HEK293 (cell line): ENCODE measurements around the gene TBX5.

Source experiments
- CTCF ChIA-PET: fragments of 350-600 bp; formaldehyde crosslinking; extraction: SDS; loops from one replicate; lab custom pipeline; 2021; ENCODE audit warnings: antibody characterized with exemption; lab: Yijun Ruan, JAX
- POLR2A ChIA-PET: fragments of 300-600 bp; formaldehyde crosslinking; extraction: SDS; loops from one replicate; lab custom pipeline; 2020; ENCODE audit warnings: antibody characterized with exemption, inconsistent platforms; lab: Yijun Ruan, JAX
- H3K27ac ChIP-seq: fragments of 200-500 bp; sonication (Bioruptor generic); 2 replicates; pipeline ENCODE4 v1.5.1; 2014; ENCODE audit warnings: low read depth, low read length, control low read depth, inconsistent platforms; ENCODE audit errors: extremely low read depth
- H3K36me3 ChIP-seq, 2 experiments: fragments of 200-500 bp in 1 of 2; sonication (Bioruptor generic) in 1 of 2; 1 replicate in 1 of 2; 2 replicates in 1 of 2; pipeline ENCODE4 v1.5.1; 2014 to 2017; ENCODE audit warnings: inconsistent platforms in 2 of 2, low read length in 2 of 2; ENCODE audit not compliant: control insufficient read depth in 2 of 2, insufficient read depth in 1 of 2
- H3K4me1 ChIP-seq: fragments of 200-500 bp; sonication (Bioruptor generic); 2 replicates; pipeline ENCODE4 v1.5.1; 2014; ENCODE audit warnings: mild to moderate bottlenecking, low read length, inconsistent platforms; ENCODE audit not compliant: control insufficient read depth, insufficient read depth
- H3K4me3 ChIP-seq: 2 replicates; pipeline ENCODE4 v1.5.1; 2011; ENCODE audit warnings: low read depth, mild to moderate bottlenecking, control low read depth, low read length, moderate library complexity
- H3K9me3 ChIP-seq: fragments of 200-500 bp; sonication (Bioruptor generic); 2 replicates; pipeline ENCODE4 v1.5.1; 2014; ENCODE audit warnings: low read depth, low read length, inconsistent platforms; ENCODE audit not compliant: control insufficient read depth, insufficient read depth
- GLIS2 ChIP-seq: fragments of 450-650 bp; formaldehyde crosslinking; IDR thresholded peaks from 2 replicates; pipeline ENCODE4 v1.5.1; 2016; ENCODE audit warnings: missing biosample characterization, missing genetic modification characterization
- REPIN1 ChIP-seq: fragments of 450-650 bp; formaldehyde crosslinking; IDR thresholded peaks from 2 replicates; pipeline ENCODE4 v1.5.1; 2017; ENCODE audit warnings: missing biosample characterization, missing genetic modification characterization, low read depth
- SP2 ChIP-seq: fragments of 450-650 bp; formaldehyde crosslinking; IDR thresholded peaks from 2 replicates; pipeline ENCODE4 v1.5.1; 2016; ENCODE audit warnings: missing biosample characterization, missing genetic modification characterization
- YY2 ChIP-seq: fragments of 450-650 bp; formaldehyde crosslinking; IDR thresholded peaks from 2 replicates; pipeline ENCODE4 v1.5.1; 2016; ENCODE audit warnings: missing biosample characterization, missing genetic modification characterization
- ZBTB20 ChIP-seq: fragments of 450-650 bp; formaldehyde crosslinking; IDR thresholded peaks from 2 replicates; pipeline ENCODE4 v1.5.1; 2016; ENCODE audit warnings: missing biosample characterization, missing genetic modification characterization
- ZEB2 ChIP-seq: fragments of 450-650 bp; formaldehyde crosslinking; IDR thresholded peaks from 2 replicates; pipeline ENCODE4 v1.5.1; 2016; ENCODE audit warnings: missing biosample characterization, missing genetic modification characterization
- ZNF112 ChIP-seq: fragments of 450-650 bp; formaldehyde crosslinking; IDR thresholded peaks from 2 replicates; pipeline ENCODE4 v1.5.0; 2017; ENCODE audit warnings: missing biosample characterization, missing genetic modification characterization
- ZNF266 ChIP-seq: fragments of 450-650 bp; formaldehyde crosslinking; IDR thresholded peaks from 2 replicates; pipeline ENCODE4 v1.5.1; 2016; ENCODE audit warnings: missing biosample characterization, missing genetic modification characterization, low read depth
- ZNF560 ChIP-seq: fragments of 450-650 bp; formaldehyde crosslinking; IDR thresholded peaks from 2 replicates; pipeline ENCODE4 v1.5.1; 2017; ENCODE audit warnings: missing biosample characterization, missing genetic modification characterization, borderline replicate concordance
- ZNF629 ChIP-seq: fragments of 450-650 bp; formaldehyde crosslinking; IDR thresholded peaks from 2 replicates; pipeline ENCODE4 v1.5.1; 2017; ENCODE audit warnings: missing biosample characterization, missing genetic modification characterization
- ZNF76 ChIP-seq: fragments of 450-650 bp; formaldehyde crosslinking; IDR thresholded peaks from 2 replicates; pipeline ENCODE4; 2016; ENCODE audit warnings: low read depth, missing biosample characterization, missing genetic modification characterization, borderline replicate concordance
- TF ChIP-seq, protein P1 (sequence below): fragments of 450-650 bp; formaldehyde crosslinking; IDR thresholded peaks from 2 replicates; pipeline ENCODE4 v1.5.1; 2016; ENCODE audit warnings: missing biosample characterization, missing genetic modification characterization, low read depth
- TF ChIP-seq, protein P2 (sequence below): fragments of 450-650 bp; formaldehyde crosslinking; IDR thresholded peaks from 2 replicates; pipeline ENCODE4 v1.5.1; 2016; ENCODE audit warnings: missing biosample characterization, missing genetic modification characterization

Gene TBX5

DNA sequence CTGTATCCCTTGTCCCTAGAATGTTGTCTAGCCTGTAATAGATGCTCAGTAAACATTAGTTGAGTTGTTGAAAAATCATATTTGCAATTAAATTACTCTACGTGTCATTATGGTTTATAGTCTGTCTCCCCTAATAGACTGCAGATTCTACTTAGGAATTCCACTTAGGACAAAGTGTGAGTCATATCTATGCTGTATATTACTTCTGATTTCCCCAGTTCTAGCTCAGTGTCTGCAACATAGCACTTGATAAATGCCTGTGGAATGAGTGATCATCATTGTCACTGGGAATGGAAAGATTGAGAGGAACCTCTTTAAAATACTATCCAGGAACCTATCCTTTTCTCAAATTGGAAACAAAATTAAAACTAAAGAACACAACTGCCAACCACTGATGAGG, 99.3 kb downstream of the TBX5 start:
- TF ChIP-seq ZNF112 (no peak), ZEB2 (no peak), REPIN1 (tag by site-specific recombination) (no peak)
- CTCF ChIA-PET, result interaction anchor here (0.9 kb wide), 1 partner anchor 201 kb away, joined by 3 read pairs; no protein-coding TSS in a partner anchor

DNA sequence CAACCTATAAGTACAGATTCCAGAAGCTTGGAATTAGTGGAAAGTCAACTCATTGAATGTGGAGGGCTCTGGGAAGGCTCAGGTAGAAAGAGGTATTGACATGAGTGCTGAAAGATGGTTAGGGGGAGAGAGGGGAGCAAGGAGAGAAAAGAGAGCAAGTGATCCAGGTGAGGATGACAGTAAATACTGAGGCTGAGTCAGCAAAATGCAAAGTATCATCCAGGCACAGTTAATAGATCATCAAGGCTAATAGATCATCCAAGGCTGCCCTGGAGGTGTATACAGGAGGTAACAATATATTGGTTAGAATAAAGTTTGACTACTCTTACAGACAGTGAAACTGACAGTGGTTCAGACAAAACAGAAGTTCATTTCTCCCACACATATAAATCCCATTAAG, 100.5 kb downstream of the TBX5 start:
- H3K36me3 ChIP-seq, result no peaks in the 10 kb centered on the region
- no peaks in the 10 kb centered on the region; the same call in 1 of the 2 replicates for H3K9me3 ChIP-seq
- H3K27ac ChIP-seq, result no peak overlapping the region
- TF ChIP-seq GLIS2 (no peak), YY2 (tag by site-specific recombination) (no peak), ZBTB20 (tag by site-specific recombination) (no peak), ZNF560 (tag by site-specific recombination) (no peak), SP2 (tag by site-specific recombination) (no peak), ZNF266 (tag by site-specific recombination) (no peak), ZNF76 (tag by site-specific recombination) (no peak), ZNF629 (tag by site-specific recombination) (no peak)
- TF ChIP-seq, protein P1, sequence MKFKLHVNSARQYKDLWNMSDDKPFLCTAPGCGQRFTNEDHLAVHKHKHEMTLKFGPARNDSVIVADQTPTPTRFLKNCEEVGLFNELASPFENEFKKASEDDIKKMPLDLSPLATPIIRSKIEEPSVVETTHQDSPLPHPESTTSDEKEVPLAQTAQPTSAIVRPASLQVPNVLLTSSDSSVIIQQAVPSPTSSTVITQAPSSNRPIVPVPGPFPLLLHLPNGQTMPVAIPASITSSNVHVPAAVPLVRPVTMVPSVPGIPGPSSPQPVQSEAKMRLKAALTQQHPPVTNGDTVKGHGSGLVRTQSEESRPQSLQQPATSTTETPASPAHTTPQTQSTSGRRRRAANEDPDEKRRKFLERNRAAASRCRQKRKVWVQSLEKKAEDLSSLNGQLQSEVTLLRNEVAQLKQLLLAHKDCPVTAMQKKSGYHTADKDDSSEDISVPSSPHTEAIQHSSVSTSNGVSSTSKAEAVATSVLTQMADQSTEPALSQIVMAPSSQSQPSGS (tag by site-specific recombination), result no peak
- TF ChIP-seq, protein P2, sequence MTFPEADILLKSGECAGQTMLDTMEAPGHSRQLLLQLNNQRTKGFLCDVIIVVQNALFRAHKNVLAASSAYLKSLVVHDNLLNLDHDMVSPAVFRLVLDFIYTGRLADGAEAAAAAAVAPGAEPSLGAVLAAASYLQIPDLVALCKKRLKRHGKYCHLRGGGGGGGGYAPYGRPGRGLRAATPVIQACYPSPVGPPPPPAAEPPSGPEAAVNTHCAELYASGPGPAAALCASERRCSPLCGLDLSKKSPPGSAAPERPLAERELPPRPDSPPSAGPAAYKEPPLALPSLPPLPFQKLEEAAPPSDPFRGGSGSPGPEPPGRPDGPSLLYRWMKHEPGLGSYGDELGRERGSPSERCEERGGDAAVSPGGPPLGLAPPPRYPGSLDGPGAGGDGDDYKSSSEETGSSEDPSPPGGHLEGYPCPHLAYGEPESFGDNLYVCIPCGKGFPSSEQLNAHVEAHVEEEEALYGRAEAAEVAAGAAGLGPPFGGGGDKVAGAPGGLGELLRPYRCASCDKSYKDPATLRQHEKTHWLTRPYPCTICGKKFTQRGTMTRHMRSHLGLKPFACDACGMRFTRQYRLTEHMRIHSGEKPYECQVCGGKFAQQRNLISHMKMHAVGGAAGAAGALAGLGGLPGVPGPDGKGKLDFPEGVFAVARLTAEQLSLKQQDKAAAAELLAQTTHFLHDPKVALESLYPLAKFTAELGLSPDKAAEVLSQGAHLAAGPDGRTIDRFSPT (tag by site-specific recombination), result no peak
- no peak overlapping the region for H3K4me3 ChIP-seq
- POLR2A ChIA-PET, result no interaction called here
- CTCF ChIA-PET, result no interaction called here
- H3K4me1 ChIP-seq, result no peaks in the 10 kb centered on the region

More for the DNA sequence above, 99.3 kb downstream of the TBX5 start:
- Histone ChIP-seq H3K4me1 (no peaks in the 10 kb centered on the region), H3K4me3 (no peak overlapping the region), H3K9me3 (no peaks in the 10 kb centered on the region; the same call in 1 of the 2 replicates), H3K36me3 (no peaks in the 10 kb centered on the region), H3K27ac (no peak overlapping the region)
- POLR2A ChIA-PET, result no interaction called here
